ENCODE data around the gene PDPN. TPM values are rescaled to one million over a fixed set of nuclear protein-coding genes. Genes with fewer than 3 reads are reported as not detected.

The PDPN gene
- total and polyA plus RNA-seq, 9 of the 15 experiments (the other 6 are each of a cell fraction or from before 2014, with no cell fraction given), result 0.11 TPM; not detected in 8

DNA sequence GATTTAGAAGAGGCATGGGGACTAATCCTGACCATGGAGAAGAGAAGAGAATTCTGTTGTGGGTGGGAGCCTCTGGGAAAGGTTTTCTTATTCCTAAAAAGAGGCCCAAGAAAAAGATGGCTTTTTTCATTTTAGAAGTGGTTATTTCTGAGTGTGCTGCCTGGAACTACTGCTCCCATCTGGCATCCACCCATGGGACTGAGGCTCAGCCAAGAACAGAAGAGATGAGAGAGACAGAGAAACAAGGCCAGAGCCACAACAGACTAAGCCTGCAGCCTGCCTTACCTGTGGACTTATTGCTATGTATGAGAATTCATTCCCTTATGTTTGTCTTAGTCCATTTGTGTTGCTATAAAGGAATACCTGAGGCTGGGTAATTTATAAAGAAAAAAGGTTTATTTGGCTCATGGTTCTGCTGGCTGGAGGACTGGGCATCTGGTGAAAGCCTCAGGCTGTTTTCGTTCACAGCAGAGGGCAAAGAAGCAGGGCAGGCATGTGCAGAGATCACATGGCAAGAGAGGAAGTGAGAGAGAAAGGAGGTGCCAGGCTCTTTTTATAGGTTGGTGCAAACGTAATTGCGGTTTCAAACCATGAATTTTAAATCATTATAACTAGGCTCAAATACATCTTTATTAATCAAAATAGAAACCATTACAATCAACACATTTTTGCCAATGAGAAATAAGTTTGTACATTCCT lies 58.8 kb downstream of the PDPN start:
- no peak for DNase-seq (ENCODE audit: extremely low read depth in 1 of 4, low spot score in 3 of 4)
- Histone ChIP-seq H2AFZ (ENCODE audit: low read depth, low read length) (no peak overlapping the region), H3K9ac (ENCODE audit: insufficient read depth in 1 of 2, low read depth in 2 of 2, low read length in 2 of 2) (no peak overlapping the region), H3K4me1 (replicated peaks in 1 of 2; ENCODE audit: control insufficient read depth in 2 of 2, insufficient read depth in 2 of 2, low read length in 2 of 2) (no peaks in the 10 kb centered on the region), H3K9me3 (replicated peaks; ENCODE audit: control insufficient read depth, insufficient read depth, low read depth, low read length) (no peaks in the 10 kb centered on the region), H3K4me2 (ENCODE audit: insufficient read depth, low read length) (no peak overlapping the region), H3K9me1 (ENCODE audit: control insufficient read depth, insufficient read depth, low read length) (no peaks in the 10 kb centered on the region), H3K27ac (ENCODE audit: extremely low read depth, low read depth, low read length) (no peak overlapping the region), H3K79me2 (ENCODE audit: control insufficient read depth, insufficient read depth, low read length) (no peaks in the 10 kb centered on the region), H3K36me3 (ENCODE audit: control insufficient read depth, insufficient read depth, low read length) (no peaks in the 10 kb centered on the region), H3K4me3 (no peak overlapping the region), H4K20me1 (replicated peaks; ENCODE audit: control insufficient read depth, insufficient read depth, low read length) (no peaks in the 10 kb centered on the region; the same call in 1 of the 2 replicates), H3K27me3 (ENCODE audit: control insufficient read depth in 2 of 2, insufficient read depth in 2 of 2, low read length in 2 of 2) (peaks cover 16 to 17% of the 10 kb centered on the region in 2 experiments; a peak in 4 of 5 replicates)
- ATAC-seq, result no peak
- 0% methylated on average over 3 of the region's 3 CpGs for WGBS (ENCODE audit: insufficient coverage, low coverage, missing lambda C conversion rate)
- intact Hi-C loops (cut with micrococcal nuclease) (no loop called here), in situ Hi-C loops (cut with MboI) (no loop called here)
- ChIA-PET POLR2A (no interaction called here), CTCF (ENCODE audit: low intra/inter-chr PET ratio) (no interaction called here)
- FAIRE-seq, result no peak
- no TSS peak for BruUV-seq (replicated peaks)
- TF ChIP-seq RBM17 (IDR thresholded peaks at IDR 0.05; ENCODE audit: borderline replicate concordance, low read depth, low read length) (no peak), POLR2A (conservative IDR thresholded peaks at IDR 0.05) (no peak), GATAD2B (IDR thresholded peaks at IDR 0.05; ENCODE audit: borderline replicate concordance) (no peak), MGA (IDR thresholded peaks at IDR 0.05) (no peak)
- TF ChIP-seq, protein P1, sequence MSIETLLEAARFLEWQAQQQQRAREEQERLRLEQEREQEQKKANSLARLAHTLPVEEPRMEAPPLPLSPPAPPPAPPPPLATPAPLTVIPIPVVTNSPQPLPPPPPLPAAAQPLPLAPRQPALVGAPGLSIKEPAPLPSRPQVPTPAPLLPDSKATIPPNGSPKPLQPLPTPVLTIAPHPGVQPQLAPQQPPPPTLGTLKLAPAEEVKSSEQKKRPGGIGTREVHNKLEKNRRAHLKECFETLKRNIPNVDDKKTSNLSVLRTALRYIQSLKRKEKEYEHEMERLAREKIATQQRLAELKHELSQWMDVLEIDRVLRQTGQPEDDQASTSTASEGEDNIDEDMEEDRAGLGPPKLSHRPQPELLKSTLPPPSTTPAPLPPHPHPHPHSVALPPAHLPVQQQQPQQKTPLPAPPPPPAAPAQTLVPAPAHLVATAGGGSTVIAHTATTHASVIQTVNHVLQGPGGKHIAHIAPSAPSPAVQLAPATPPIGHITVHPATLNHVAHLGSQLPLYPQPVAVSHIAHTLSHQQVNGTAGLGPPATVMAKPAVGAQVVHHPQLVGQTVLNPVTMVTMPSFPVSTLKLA (conservative IDR thresholded peaks at IDR 0.05), result no peak
- TF ChIP-seq, protein P2, sequence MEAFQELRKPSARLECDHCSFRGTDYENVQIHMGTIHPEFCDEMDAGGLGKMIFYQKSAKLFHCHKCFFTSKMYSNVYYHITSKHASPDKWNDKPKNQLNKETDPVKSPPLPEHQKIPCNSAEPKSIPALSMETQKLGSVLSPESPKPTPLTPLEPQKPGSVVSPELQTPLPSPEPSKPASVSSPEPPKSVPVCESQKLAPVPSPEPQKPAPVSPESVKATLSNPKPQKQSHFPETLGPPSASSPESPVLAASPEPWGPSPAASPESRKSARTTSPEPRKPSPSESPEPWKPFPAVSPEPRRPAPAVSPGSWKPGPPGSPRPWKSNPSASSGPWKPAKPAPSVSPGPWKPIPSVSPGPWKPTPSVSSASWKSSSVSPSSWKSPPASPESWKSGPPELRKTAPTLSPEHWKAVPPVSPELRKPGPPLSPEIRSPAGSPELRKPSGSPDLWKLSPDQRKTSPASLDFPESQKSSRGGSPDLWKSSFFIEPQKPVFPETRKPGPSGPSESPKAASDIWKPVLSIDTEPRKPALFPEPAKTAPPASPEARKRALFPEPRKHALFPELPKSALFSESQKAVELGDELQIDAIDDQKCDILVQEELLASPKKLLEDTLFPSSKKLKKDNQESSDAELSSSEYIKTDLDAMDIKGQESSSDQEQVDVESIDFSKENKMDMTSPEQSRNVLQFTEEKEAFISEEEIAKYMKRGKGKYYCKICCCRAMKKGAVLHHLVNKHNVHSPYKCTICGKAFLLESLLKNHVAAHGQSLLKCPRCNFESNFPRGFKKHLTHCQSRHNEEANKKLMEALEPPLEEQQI (IDR thresholded peaks at IDR 0.05), result no peak

Data from K562 (cell line).